MCF 10A (cell line): ENCODE data around the gene GNB1L. TPM values are rescaled to one million over a fixed set of nuclear protein-coding genes. Genes with fewer than 3 reads are reported as not detected.

Experiments used
- BruUV-seq: library from RNA; stranded (reverse); fragments of 400-500 nt; replicated peaks from 2 replicates; lab custom pipeline; 2021; lab: Mats Ljungman, UMichigan
- CTCF ChIA-PET: fragments of 300-600 bp; sonication (Branson Sonifier 250); formaldehyde crosslinking; extraction: SDS; loops from one replicate; lab custom pipeline; 2021; ENCODE audit warnings: antibody characterized with exemption, inconsistent platforms; lab: Yijun Ruan, JAX
- POLR2A ChIA-PET: fragments of 300-600, 350-650 bp; sonication (Branson Sonifier 250); formaldehyde crosslinking; extraction: SDS; loops from one replicate; lab custom pipeline; 2020; ENCODE audit warnings: antibody characterized with exemption, inconsistent platforms; lab: Yijun Ruan, JAX
- DNase-seq: peaks from one replicate; pipeline ENCODE4 v3.0.0-alpha.2; 2018; ENCODE audit not compliant: unreplicated experiment
- H3K27ac Mint-ChIP-seq: one replicate; pipeline ENCODE4 v1.8.0; 2022; ENCODE audit warnings: mild to moderate bottlenecking, low read depth, mixed read lengths; ENCODE audit not compliant: unreplicated experiment
- H3K27me3 Mint-ChIP-seq: one replicate; pipeline ENCODE4 v1.8.0; 2022; ENCODE audit warnings: mixed read lengths; ENCODE audit not compliant: insufficient read depth, unreplicated experiment
- H3K36me3 Mint-ChIP-seq: one replicate; pipeline ENCODE4 v1.8.0; 2022; ENCODE audit warnings: mild to moderate bottlenecking, moderate library complexity, mixed read lengths; ENCODE audit not compliant: insufficient read depth, unreplicated experiment
- H3K4me1 Mint-ChIP-seq: one replicate; pipeline ENCODE4 v1.8.0; 2022; ENCODE audit warnings: mixed read lengths; ENCODE audit not compliant: insufficient read depth, unreplicated experiment
- H3K4me3 Mint-ChIP-seq: one replicate; pipeline ENCODE4 v1.8.0; 2022; ENCODE audit warnings: mild to moderate bottlenecking, moderate library complexity, mixed read lengths; ENCODE audit not compliant: unreplicated experiment
- H3K9me3 Mint-ChIP-seq: one replicate; pipeline ENCODE4 v1.8.0; 2022; ENCODE audit warnings: mixed read lengths; ENCODE audit not compliant: unreplicated experiment
- CTCF ChIP-seq: fragments of 200-600 bp; IDR thresholded peaks from one replicate; pipeline ENCODE4 v1.8.0; 2022; ENCODE audit warnings: antibody characterized with exemption, mild to moderate bottlenecking; ENCODE audit not compliant: unreplicated experiment
- intact Hi-C: fragments of 100-400 bp; cut with micrococcal nuclease; formaldehyde crosslinking; loops from 2 replicates; pipeline ENCODE4 v1.14.1; 2022
- total RNA-seq: library from RNA; stranded (reverse); gene quantifications from 2 replicates; pipeline ENCODE4 v1.2.3, GENCODE V29; 2022

GNB1L gene
- total RNA-seq, 1 experiment from 2014 or later, result 4.3 TPM

GRCh38 chr22:19756288-19757128 lies 98.2 kb downstream of the GNB1L start:
- intact Hi-C loops, result loop anchor here (1.0 kb wide), 1 partner anchor 154 kb away; no protein-coding TSS in a partner anchor
- Mint-ChIP-seq H3K9me3 (no peaks in the 10 kb centered on the region), H3K27ac (no peak overlapping the region), H3K36me3 (peaks cover 6% of the 10 kb centered on the region), H3K4me3 (peak overlapping the region; percentile 50), H3K4me1 (peaks cover 9% of the 10 kb centered on the region), H3K27me3 (peaks cover 27% of the 10 kb centered on the region)
- peak; percentile 75 for DNase-seq
- no TSS peak for BruUV-seq
- ChIA-PET POLR2A (interaction anchor here (0.6 to 1.4 kb wide), 10 partner anchors 17 to 185 kb away, joined by 3 to 7 read pairs (median 3); partner anchors contain the start of genes COMT, GNB1L, RTL10 and TXNRD2), CTCF (interaction anchor here (0.5 to 1.6 kb wide), 31 partner anchors 8 to 188 kb away, joined by 3 to 17 read pairs (median 4); no protein-coding TSS in a partner anchor)
- peak; percentile 61 for TF ChIP-seq CTCF

GRCh38 chr22:19755722-19756287 lies 98.9 kb downstream of the GNB1L start:
- H3K36me3 Mint-ChIP-seq, result peaks cover 6% of the 10 kb centered on the region
- intact Hi-C loops, result loop anchor here (1.0 kb wide), 1 partner anchor 154 kb away; no protein-coding TSS in a partner anchor
- ChIA-PET CTCF (interaction anchor here (0.5 to 1.6 kb wide), 32 partner anchors 9 to 188 kb away, joined by 3 to 17 read pairs (median 4); no protein-coding TSS in a partner anchor), POLR2A (interaction anchor here (0.6 to 1.4 kb wide), 9 partner anchors 18 to 186 kb away, joined by 3 to 7 read pairs (median 3); partner anchors contain the start of genes COMT, GNB1L, RTL10 and TXNRD2)
- no peak overlapping the region for H3K4me3 Mint-ChIP-seq
- no peak for TF ChIP-seq CTCF
- no peak overlapping the region for H3K27ac Mint-ChIP-seq
- no peak for DNase-seq
- peaks cover 27% of the 10 kb centered on the region for H3K27me3 Mint-ChIP-seq
- H3K4me1 Mint-ChIP-seq, result peaks cover 9% of the 10 kb centered on the region
- BruUV-seq, result no TSS peak
- no peaks in the 10 kb centered on the region for H3K9me3 Mint-ChIP-seq

- intact Hi-C loops, result no loop called here
Observed at GRCh38 chr22:19755145-19755710, 99.4 kb downstream of the GNB1L start.

More at GRCh38 chr22:19755145-19755710, 99.4 kb downstream of the GNB1L start:
- no peaks in the 10 kb centered on the region for H3K9me3 Mint-ChIP-seq
- peaks cover 21% of the 10 kb centered on the region for H3K27me3 Mint-ChIP-seq
- no peak for DNase-seq
- ChIA-PET POLR2A (no interaction called here), CTCF (interaction anchor here (0.6 to 1.6 kb wide), 4 partner anchors 12 to 163 kb away, joined by 3 to 7 read pairs (median 5); no protein-coding TSS in a partner anchor)
- H3K36me3 Mint-ChIP-seq, result peaks cover 3% of the 10 kb centered on the region
- H3K4me3 Mint-ChIP-seq, result no peak overlapping the region
- H3K27ac Mint-ChIP-seq, result no peak overlapping the region
- no peak for TF ChIP-seq CTCF
- BruUV-seq, result no TSS peak
- H3K4me1 Mint-ChIP-seq, result peaks cover 6% of the 10 kb centered on the region
